Dendritic cell treated with granulocyte-macrophage colony-stimulating factor and Interleukin-4, amounts not matched to agents 40 ng/mL and 50 ng/mL, for 4 days (primary cell): Measurements from ENCODE around the gene ANAPC7.

Experiments
- H3K27ac Mint-ChIP-seq: one replicate; pipeline ENCODE4 v1.8.0; 2022; ENCODE audit warnings: mild to moderate bottlenecking, mixed read lengths
- H3K27me3 Mint-ChIP-seq: one replicate; pipeline ENCODE4 v1.8.0; 2022; ENCODE audit warnings: mild to moderate bottlenecking, mixed read lengths
- H3K36me3 Mint-ChIP-seq: one replicate; pipeline ENCODE4 v1.8.0; 2022; ENCODE audit warnings: low read depth, mixed read lengths
- H3K4me1 Mint-ChIP-seq: one replicate; pipeline ENCODE4 v1.8.0; 2022; ENCODE audit warnings: low read depth, mixed read lengths
- H3K4me3 Mint-ChIP-seq: one replicate; pipeline ENCODE4 v1.8.0; 2022; ENCODE audit warnings: mild to moderate bottlenecking, moderate library complexity, mixed read lengths
- H3K9me3 Mint-ChIP-seq: one replicate; pipeline ENCODE4 v1.8.0; 2022; ENCODE audit warnings: mixed read lengths
- intact Hi-C: fragments of 100-400 bp; cut with micrococcal nuclease; formaldehyde crosslinking; loops from one replicate; pipeline ENCODE4 v1.15.0; 2022

ANAPC7 gene

DNA sequence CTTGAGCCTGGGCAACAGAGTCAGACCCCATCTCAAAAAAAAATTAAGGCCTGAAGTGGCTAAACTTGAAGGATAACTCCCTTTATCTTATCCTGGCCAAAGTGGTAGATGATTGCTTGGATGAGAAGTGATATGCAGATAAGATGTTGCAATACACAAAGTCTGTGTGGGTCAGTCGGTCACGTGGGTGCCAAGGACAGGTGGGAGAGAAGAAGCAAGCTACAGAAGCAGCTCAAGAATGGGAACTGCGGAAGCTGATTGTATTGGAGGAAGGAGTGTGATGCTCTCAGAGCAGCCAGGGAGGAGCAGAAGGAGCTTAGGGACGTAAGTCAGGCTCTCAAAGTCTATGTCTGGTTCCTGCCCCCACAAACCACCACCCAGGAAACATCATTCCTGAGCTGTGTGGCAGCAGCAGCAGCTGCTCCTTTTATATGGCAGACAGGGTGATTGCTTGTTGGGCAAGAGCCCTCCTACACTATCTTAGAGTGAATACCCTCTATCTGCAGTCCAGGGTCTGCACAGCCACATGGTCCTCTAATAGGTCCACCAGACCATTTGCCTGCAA lies 67.9 kb downstream of the ANAPC7 start:
- Mint-ChIP-seq H3K4me1 (peaks cover 6% of the 10 kb centered on the region), H3K27ac (peak overlapping the region; percentile 39), H3K9me3 (no peaks in the 10 kb centered on the region)

DNA sequence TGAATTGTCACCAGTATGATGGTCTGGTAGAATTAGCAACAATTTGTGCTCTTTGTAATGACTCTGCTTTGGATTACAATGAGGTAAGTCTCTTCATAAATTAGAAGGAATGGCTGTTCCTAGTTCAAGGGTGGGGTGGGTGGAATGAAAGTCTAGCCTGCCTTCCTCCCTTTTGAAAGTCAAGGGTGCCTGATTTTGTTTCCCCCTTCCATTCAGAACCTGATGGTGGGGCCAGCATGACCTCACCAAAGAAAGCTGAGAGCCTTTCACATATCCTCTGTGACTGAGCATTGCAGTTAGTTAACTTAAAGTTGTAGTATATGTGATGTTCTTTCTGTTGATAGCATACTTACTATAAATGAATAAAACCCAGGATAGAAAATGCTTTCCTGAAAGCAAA lies 70.3 kb downstream of the ANAPC7 start:
- Mint-ChIP-seq H3K27ac (no peak overlapping the region), H3K4me1 (peaks cover 11% of the 10 kb centered on the region), H3K9me3 (no peaks in the 10 kb centered on the region), H3K36me3 (peaks cover 99% of the 10 kb centered on the region), H3K27me3 (no peaks in the 10 kb centered on the region), H3K4me3 (no peak overlapping the region)
- intact Hi-C loops = no loop called here

More for the DNA sequence above, 67.9 kb downstream of the ANAPC7 start:
- intact Hi-C loops = no loop called here
- H3K36me3 Mint-ChIP-seq = peaks cover 99% of the 10 kb centered on the region
- H3K27me3 Mint-ChIP-seq = no peaks in the 10 kb centered on the region
- no peak overlapping the region for H3K4me3 Mint-ChIP-seq

DNA sequence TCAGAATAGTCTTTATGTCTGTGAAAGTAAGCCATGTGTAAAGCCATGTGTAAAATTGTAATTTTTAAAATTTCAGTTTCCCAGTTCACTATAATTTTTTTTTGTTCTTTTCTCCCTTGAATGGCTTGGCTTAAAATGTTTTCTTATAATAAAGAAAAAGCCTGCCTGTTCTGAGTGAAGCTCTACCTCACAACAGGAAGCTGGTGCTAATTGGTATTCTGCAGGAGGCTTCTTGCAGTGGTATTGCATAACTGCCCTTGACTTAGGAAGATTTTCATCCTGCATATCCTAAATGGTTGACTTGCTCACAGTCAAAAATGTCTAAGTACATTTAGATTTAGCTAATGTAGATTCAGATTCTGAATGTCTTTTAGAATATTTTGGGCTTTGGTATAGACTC lies 73.0 kb downstream of the ANAPC7 start:
- no peaks in the 10 kb centered on the region for H3K27me3 Mint-ChIP-seq
- no peaks in the 10 kb centered on the region for H3K9me3 Mint-ChIP-seq
- no peak overlapping the region for H3K4me3 Mint-ChIP-seq
- no peak overlapping the region for H3K27ac Mint-ChIP-seq
- peaks cover 99% of the 10 kb centered on the region for H3K36me3 Mint-ChIP-seq
- peaks cover 5% of the 10 kb centered on the region for H3K4me1 Mint-ChIP-seq
- intact Hi-C loops = no loop called here

DNA sequence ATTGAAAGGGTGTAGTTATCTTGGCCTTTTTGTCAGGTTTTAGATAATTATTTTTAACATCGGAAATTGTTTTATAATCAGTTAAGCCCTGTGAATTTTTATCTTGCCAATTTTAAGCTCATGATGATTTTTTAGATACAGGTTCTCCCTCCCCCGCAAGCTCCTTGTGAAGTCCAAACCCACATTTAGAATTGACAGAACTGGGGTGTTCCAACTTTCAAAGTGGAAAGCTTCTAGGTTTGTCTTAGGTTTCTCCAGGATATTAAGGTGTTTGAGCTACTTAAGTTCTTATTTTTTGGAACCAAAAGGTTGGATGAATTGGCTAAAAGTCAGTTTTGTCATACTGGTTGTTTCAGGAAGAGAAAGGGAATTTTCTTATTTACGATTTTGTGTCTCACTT lies 73.4 kb downstream of the ANAPC7 start:
- Mint-ChIP-seq H3K4me1 (peaks cover 5% of the 10 kb centered on the region), H3K27me3 (no peaks in the 10 kb centered on the region), H3K36me3 (peaks cover 98% of the 10 kb centered on the region), H3K4me3 (no peak overlapping the region), H3K27ac (no peak overlapping the region), H3K9me3 (no peaks in the 10 kb centered on the region)
- intact Hi-C loops = no loop called here

DNA sequence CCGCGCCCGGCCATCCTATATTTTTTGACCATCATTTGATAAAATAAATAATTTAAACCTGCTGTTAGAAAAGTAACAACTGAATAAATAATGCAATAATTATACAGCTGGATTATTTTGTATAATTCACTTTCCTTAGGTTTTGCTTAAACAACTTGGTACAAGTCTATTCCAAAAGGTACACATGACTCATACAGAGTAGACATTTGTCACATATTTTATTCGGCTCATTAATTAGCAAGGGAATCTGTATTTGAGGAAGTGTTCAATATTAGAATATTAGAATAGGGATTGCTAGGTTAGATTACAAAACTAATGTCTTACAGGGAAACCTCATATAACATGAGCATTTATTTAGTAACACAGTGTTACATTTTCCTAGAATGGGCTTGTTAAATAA lies 73.8 kb downstream of the ANAPC7 start:
- H3K27me3 Mint-ChIP-seq = no peaks in the 10 kb centered on the region
- no peak overlapping the region for H3K4me3 Mint-ChIP-seq
- H3K36me3 Mint-ChIP-seq = peaks cover 95% of the 10 kb centered on the region
- peaks cover 5% of the 10 kb centered on the region for H3K4me1 Mint-ChIP-seq
- H3K27ac Mint-ChIP-seq = no peak overlapping the region
- intact Hi-C loops = no loop called here
- no peaks in the 10 kb centered on the region for H3K9me3 Mint-ChIP-seq
